PC-3 (cell line): ENCODE measurements around the gene TENT5C.

ENCODE experiments used
- EZH2 ChIP-seq: fragments of 300-600 bp; sonication (generic); IDR thresholded peaks from one replicate; pipeline ENCODE4 v1.6.1; 2017; ENCODE audit warnings: antibody characterized with exemption, mild to moderate bottlenecking, low read length; ENCODE audit not compliant: unreplicated experiment
- TF ChIP-seq, protein P1 (sequence below): fragments of 300-600 bp; sonication (generic); conservative IDR thresholded peaks from 2 replicates; pipeline ENCODE4 v1.5.1; 2017; ENCODE audit warnings: antibody characterized with exemption, low read depth, mild to moderate bottlenecking, low read length

DNA sequence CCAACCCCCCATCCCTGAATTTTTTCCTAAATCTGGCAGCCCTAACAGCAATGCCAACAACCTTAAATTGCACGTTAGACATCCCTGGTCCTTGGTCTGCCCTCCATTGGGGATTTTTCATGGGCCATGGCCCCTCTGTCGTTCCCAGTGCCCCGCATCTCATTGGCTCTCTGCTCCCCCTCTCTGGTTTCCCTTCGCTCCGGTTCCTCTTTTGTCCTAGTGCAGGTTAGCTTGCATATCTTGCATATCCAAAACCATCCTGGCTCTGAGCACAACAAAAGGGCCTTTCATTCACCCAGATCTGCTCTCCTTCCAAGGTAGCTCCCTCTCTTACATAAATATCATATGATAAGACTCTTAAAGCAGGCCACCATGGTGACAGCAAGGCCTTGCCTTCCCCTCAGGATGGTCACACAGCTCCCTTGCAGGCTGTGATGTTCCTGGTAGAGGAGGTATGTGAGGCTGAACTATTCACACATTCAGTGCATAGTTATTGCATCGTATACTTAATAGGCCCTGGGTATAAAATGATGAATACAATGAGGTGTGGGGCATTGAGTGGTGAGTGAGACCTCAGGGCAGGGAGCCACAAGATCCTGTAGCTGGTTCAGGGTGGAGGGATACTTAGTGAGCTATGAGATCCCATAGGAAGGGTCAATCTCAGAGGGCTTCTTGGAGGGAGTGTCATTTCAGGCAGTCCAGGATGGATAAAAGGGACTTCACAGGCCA, 45.2 kb downstream of the TENT5C start:
- TF ChIP-seq, protein P1, sequence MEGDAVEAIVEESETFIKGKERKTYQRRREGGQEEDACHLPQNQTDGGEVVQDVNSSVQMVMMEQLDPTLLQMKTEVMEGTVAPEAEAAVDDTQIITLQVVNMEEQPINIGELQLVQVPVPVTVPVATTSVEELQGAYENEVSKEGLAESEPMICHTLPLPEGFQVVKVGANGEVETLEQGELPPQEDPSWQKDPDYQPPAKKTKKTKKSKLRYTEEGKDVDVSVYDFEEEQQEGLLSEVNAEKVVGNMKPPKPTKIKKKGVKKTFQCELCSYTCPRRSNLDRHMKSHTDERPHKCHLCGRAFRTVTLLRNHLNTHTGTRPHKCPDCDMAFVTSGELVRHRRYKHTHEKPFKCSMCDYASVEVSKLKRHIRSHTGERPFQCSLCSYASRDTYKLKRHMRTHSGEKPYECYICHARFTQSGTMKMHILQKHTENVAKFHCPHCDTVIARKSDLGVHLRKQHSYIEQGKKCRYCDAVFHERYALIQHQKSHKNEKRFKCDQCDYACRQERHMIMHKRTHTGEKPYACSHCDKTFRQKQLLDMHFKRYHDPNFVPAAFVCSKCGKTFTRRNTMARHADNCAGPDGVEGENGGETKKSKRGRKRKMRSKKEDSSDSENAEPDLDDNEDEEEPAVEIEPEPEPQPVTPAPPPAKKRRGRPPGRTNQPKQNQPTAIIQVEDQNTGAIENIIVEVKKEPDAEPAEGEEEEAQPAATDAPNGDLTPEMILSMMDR: no peak
- TF ChIP-seq EZH2: no peak
